Spleen (tissue), 7 donors: ENCODE data around the gene OR4S2.

ENCODE experiments used
- POLR2A ChIP-seq, 3 donors: fragments of 450-650 bp; IDR thresholded peaks; one replicate each; pipeline ENCODE4 v1.5.1; 2017; ENCODE audit warnings: antibody characterized with exemption in 3 of 3, mild to moderate bottlenecking in 1 of 3
- POLR2AphosphoS5 ChIP-seq, 3 donors: sonication (generic); formaldehyde crosslinking; IDR thresholded peaks; one replicate each; pipeline ENCODE4 v1.5.1; 2017; ENCODE audit warnings: antibody characterized with exemption in 3 of 3
- TF ChIP-seq, protein P1 (sequence below), 11 experiments: fragments of 200-600 bp in 7 of 11; fragments of 450-650 bp in 4 of 11; sonication (generic) in 4 of 11; IDR thresholded peaks in 8 of 11; conservative IDR thresholded peaks in 3 of 11; 1 replicate in 7 of 11; 2 replicates in 4 of 11; pipeline versions ENCODE4 v1.4.0 to v1.8.0; 2016 to 2021; ENCODE audit warnings: antibody characterized with exemption in 11 of 11, inconsistent platforms in 4 of 11, mild to moderate bottlenecking in 1 of 11
- donor health status: DM: no; HTN: no; CAD: no; lungs with moderate emphysema.
- donor health status: DM: no; HTN: no; CAD: no.
- donor health status: DM: no; HTN: no; CAD: no.

DNA sequence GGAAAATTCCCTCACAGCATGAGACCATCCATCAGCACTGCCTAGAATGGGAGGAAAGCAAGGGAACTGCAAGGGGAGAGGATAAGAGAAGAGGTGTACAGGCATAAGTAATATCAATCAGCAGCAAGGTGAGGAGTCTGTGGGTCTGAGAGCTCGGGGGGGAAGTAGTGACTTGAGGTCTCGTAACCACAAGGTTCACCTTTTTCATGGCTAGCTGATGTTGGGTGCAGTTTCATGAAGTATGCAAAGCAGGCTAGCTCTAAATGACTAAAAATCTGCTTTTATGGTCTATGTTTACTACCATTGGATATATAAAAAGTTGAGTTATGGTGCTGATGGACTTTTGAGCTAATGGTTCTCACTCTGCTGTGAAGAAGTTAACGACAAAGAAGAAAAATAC, 49.7 kb downstream of the OR4S2 start:
- TF ChIP-seq, protein P1, sequence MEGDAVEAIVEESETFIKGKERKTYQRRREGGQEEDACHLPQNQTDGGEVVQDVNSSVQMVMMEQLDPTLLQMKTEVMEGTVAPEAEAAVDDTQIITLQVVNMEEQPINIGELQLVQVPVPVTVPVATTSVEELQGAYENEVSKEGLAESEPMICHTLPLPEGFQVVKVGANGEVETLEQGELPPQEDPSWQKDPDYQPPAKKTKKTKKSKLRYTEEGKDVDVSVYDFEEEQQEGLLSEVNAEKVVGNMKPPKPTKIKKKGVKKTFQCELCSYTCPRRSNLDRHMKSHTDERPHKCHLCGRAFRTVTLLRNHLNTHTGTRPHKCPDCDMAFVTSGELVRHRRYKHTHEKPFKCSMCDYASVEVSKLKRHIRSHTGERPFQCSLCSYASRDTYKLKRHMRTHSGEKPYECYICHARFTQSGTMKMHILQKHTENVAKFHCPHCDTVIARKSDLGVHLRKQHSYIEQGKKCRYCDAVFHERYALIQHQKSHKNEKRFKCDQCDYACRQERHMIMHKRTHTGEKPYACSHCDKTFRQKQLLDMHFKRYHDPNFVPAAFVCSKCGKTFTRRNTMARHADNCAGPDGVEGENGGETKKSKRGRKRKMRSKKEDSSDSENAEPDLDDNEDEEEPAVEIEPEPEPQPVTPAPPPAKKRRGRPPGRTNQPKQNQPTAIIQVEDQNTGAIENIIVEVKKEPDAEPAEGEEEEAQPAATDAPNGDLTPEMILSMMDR (IDR thresholded peaks at IDR 0.05 in 8 of 11, conservative IDR thresholded peaks at IDR 0.05 in 3 of 11), result no peak
- no peak for TF ChIP-seq POLR2A (IDR thresholded peaks at IDR 0.05)
- TF ChIP-seq POLR2AphosphoS5 (IDR thresholded peaks at IDR 0.05), result no peak
